ENCODE data around the gene SULT2B1.
A peak's percentile ranks its signal among the peaks of the same experiment; 100 is the strongest.
"Not testable (repeated sequence)": the region's sequence is repeated elsewhere in the genome, so short reads cannot be mapped to it uniquely, and the experiment has no call there.

Gene SULT2B1

GRCh38 chr19:48561412-48561811 is 9.4 kb downstream of the SULT2B1 start:
- DNase-seq: no peak

- DNase-seq: no peak
Observed at GRCh38 chr19:48565090-48565489, 13.1 kb downstream of the SULT2B1 start.

GRCh38 chr19:48568345-48568886 is 16.4 kb downstream of the SULT2B1 start:
- peak; percentile 42 for DNase-seq

GRCh38 chr19:48569814-48570213 is 17.8 kb downstream of the SULT2B1 start:
- DNase-seq: no peak

GRCh38 chr19:48571378-48572162 is 19.6 kb downstream of the SULT2B1 start:
- DNase-seq: no peak

GRCh38 chr19:48573163-48573505 is 21.2 kb downstream of the SULT2B1 start:
- DNase-seq: no peak

GRCh38 chr19:48575931-48576622 is 24.1 kb downstream of the SULT2B1 start:
- no peak for DNase-seq

GRCh38 chr19:48577908-48578307 is 25.9 kb downstream of the SULT2B1 start:
- DNase-seq: not testable (repeated sequence)

GRCh38 chr19:48578891-48579290 is 26.9 kb downstream of the SULT2B1 start:
- no peak for DNase-seq

GRCh38 chr19:48582168-48582567 is 30.2 kb downstream of the SULT2B1 start:
- DNase-seq: no peak

GRCh38 chr19:48587387-48587786 is 35.4 kb downstream of the SULT2B1 start:
- no peak for DNase-seq

GRCh38 chr19:48588670-48589401 is 36.9 kb downstream of the SULT2B1 start:
- peak; percentile 95 for DNase-seq

- DNase-seq: peak; percentile 34
Observed at GRCh38 chr19:48591021-48591420, 39.0 kb downstream of the SULT2B1 start.

- DNase-seq: no peak
Observed at GRCh38 chr19:48595171-48595570, 43.2 kb downstream of the SULT2B1 start.

GRCh38 chr19:48595833-48596232 is 43.9 kb downstream of the SULT2B1 start:
- no peak for DNase-seq

GRCh38 chr19:48596237-48596636 is 44.3 kb downstream of the SULT2B1 start:
- DNase-seq: no peak

GRCh38 chr19:48596679-48597465 is 44.9 kb downstream of the SULT2B1 start:
- no peak for DNase-seq

GRCh38 chr19:48598996-48599700 is 47.2 kb downstream of the SULT2B1 start:
- DNase-seq: no peak

- DNase-seq: no peak
Observed at GRCh38 chr19:48600679-48601417, 48.9 kb downstream of the SULT2B1 start.

GRCh38 chr19:48603001-48603400 is 51.0 kb downstream of the SULT2B1 start:
- no peak for DNase-seq

- DNase-seq: no peak
Observed at GRCh38 chr19:48603449-48603848, 51.5 kb downstream of the SULT2B1 start.
